Stomach (tissue), 4 donors: ENCODE measurements around the gene CXCL17.

Experiments
- CTCF ChIP-seq, 7 experiments: fragments of 450-650 bp in 4 of 7; fragments of 200-600 bp in 3 of 7; sonication (generic) in 3 of 7; IDR thresholded peaks; one replicate each; pipeline ENCODE4 v1.5.1; 2016 to 2019; ENCODE audit warnings: antibody characterized with exemption in 7 of 7, control low read depth in 2 of 7, mild to moderate bottlenecking in 1 of 7
- POLR2A ChIP-seq, 4 donors: fragments of 450-650 bp; IDR thresholded peaks; one replicate each; pipeline ENCODE4 v1.6.1; 2016; ENCODE audit warnings: antibody characterized with exemption in 4 of 4, control low read depth in 2 of 4, mild to moderate bottlenecking in 1 of 4, moderate library complexity in 1 of 4
- POLR2AphosphoS5 ChIP-seq, 3 donors: sonication (generic); formaldehyde crosslinking; IDR thresholded peaks; one replicate each; pipeline ENCODE4 v1.6.1; 2016; ENCODE audit warnings: antibody characterized with exemption in 3 of 3

GRCh38 chr19:42487032-42487797 is 44.5 kb upstream of the CXCL17 start:
- TF ChIP-seq POLR2AphosphoS5 (IDR thresholded peaks at IDR 0.05): no peak
- no peak for TF ChIP-seq CTCF (IDR thresholded peaks at IDR 0.05)
- no peak for TF ChIP-seq POLR2A (IDR thresholded peaks at IDR 0.05)
